Measurements from ENCODE around the gene SPTBN4. TPM values are rescaled to one million over a fixed set of nuclear protein-coding genes. Genes with fewer than 3 reads are reported as not detected.
"Not testable (repeated sequence)": the region's sequence is repeated elsewhere in the genome, so short reads cannot be mapped to it uniquely, and the experiment has no call there.

Gene SPTBN4
- total RNA-seq, 1 donor from 2014 or later: 161 TPM

GRCh38 chr19:40588110-40588854, 121.5 kb downstream of the SPTBN4 start:
- TF ChIP-seq, protein P1, sequence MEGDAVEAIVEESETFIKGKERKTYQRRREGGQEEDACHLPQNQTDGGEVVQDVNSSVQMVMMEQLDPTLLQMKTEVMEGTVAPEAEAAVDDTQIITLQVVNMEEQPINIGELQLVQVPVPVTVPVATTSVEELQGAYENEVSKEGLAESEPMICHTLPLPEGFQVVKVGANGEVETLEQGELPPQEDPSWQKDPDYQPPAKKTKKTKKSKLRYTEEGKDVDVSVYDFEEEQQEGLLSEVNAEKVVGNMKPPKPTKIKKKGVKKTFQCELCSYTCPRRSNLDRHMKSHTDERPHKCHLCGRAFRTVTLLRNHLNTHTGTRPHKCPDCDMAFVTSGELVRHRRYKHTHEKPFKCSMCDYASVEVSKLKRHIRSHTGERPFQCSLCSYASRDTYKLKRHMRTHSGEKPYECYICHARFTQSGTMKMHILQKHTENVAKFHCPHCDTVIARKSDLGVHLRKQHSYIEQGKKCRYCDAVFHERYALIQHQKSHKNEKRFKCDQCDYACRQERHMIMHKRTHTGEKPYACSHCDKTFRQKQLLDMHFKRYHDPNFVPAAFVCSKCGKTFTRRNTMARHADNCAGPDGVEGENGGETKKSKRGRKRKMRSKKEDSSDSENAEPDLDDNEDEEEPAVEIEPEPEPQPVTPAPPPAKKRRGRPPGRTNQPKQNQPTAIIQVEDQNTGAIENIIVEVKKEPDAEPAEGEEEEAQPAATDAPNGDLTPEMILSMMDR (IDR thresholded peaks at IDR 0.05; ENCODE audit: partially characterized antibody, unreplicated experiment): no peak
- H3K9me3 Mint-ChIP-seq (ENCODE audit: unreplicated experiment): peaks cover 14% of the 10 kb centered on the region
- peaks cover 19% of the 10 kb centered on the region for H3K36me3 Mint-ChIP-seq (ENCODE audit: unreplicated experiment)
- peak overlapping the region; percentile 24 for H3K27ac Mint-ChIP-seq (ENCODE audit: unreplicated experiment)
- peaks cover 6% of the 10 kb centered on the region for H3K27me3 Mint-ChIP-seq (ENCODE audit: unreplicated experiment)
- H3K4me1 Mint-ChIP-seq (ENCODE audit: low read depth, unreplicated experiment): no peaks in the 10 kb centered on the region
- no peak for DNase-seq
- no peak overlapping the region for H3K4me3 Mint-ChIP-seq (ENCODE audit: unreplicated experiment)

DNA sequence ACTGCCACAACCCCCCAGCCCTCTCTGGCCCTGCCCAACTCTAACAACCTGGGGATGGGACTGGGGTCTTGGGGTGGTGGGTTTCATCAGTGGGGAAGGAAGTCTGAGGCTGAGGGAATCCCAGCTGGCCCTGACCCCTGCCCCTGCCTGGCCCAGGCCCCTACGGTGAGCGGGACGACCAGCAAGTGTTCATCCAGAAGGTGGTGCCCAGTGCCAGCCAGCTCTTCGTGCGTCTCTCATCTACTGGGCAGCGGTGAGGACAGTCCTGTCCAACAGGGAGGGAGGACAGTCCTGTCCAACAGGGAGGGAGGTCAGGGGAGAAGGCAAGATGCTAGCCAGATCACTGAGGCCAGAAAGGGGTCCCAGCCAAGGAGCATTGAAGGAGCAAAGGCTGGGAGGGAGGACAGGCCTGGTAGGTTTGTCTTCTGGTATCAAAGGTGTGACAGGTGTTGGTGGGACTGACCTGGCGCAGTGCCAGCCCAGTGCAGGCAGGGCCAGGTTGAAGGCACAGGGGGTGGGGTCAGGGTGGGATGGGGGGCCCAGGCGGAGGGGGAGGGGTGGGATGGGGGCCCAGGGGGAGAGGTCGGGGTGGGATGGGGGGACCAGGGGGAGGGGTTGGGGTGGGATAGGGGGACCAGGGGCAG, 122.2 kb downstream of the SPTBN4 start:
- Mint-ChIP-seq H3K9me3 (ENCODE audit: unreplicated experiment) (peaks cover 11% of the 10 kb centered on the region), H3K27me3 (ENCODE audit: unreplicated experiment) (peaks cover 6% of the 10 kb centered on the region), H3K4me3 (ENCODE audit: unreplicated experiment) (no peak overlapping the region), H3K27ac (ENCODE audit: unreplicated experiment) (no peak overlapping the region), H3K4me1 (ENCODE audit: low read depth, unreplicated experiment) (no peaks in the 10 kb centered on the region), H3K36me3 (ENCODE audit: unreplicated experiment) (peaks cover 17% of the 10 kb centered on the region)
- TF ChIP-seq, protein P1 (IDR thresholded peaks at IDR 0.05; ENCODE audit: partially characterized antibody, unreplicated experiment): no peak
- DNase-seq: no peak

DNA sequence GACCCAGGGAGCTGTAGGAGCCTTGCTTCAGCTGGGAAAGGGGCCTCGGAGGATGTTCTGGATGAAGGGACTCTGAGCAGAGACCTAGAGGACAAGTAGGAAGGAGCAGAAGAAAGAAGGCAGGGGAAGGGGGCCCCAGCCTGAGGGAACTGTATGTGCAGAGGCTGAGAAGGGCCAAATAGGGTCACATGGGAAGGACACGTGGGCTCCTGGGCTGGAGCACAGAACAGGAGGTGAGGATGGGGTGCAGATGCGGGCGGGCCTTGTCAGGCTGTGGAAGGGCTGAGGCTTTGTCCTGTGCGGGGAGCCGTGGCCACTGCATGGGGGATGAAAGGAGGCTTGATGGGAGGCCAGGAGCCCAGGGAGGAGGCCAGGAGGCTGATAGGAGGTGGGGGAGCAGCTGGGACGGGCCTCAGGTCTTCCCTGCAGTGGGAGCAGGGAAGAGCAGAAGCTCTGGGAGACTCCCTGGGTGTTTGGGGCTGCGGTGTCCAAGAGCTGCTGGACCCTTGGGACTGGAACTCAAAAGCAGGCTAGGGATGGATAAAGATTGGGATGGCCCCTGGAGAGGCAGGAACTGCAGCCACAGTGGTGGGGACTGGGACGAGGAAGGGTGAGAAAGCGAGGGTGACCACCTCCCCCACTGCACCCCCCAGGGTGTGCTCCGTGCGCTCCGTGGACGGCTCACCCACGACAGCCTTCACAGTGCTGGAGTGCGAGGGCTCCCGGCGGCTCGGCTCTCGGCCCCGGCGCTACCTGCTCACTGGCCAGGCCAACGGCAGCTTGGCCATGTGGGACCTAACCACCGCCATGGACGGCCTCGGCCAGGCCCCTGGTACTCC, 123.0 kb downstream of the SPTBN4 start:
- Mint-ChIP-seq H3K27me3 (ENCODE audit: unreplicated experiment) (peaks cover 8% of the 10 kb centered on the region), H3K4me1 (ENCODE audit: low read depth, unreplicated experiment) (peaks cover 6% of the 10 kb centered on the region), H3K9me3 (ENCODE audit: unreplicated experiment) (peaks cover 9% of the 10 kb centered on the region), H3K27ac (ENCODE audit: unreplicated experiment) (no peak overlapping the region), H3K4me3 (ENCODE audit: unreplicated experiment) (no peak overlapping the region), H3K36me3 (ENCODE audit: unreplicated experiment) (peaks cover 13% of the 10 kb centered on the region)
- no peak for DNase-seq
- TF ChIP-seq, protein P1 (IDR thresholded peaks at IDR 0.05; ENCODE audit: partially characterized antibody, unreplicated experiment): no peak

DNA sequence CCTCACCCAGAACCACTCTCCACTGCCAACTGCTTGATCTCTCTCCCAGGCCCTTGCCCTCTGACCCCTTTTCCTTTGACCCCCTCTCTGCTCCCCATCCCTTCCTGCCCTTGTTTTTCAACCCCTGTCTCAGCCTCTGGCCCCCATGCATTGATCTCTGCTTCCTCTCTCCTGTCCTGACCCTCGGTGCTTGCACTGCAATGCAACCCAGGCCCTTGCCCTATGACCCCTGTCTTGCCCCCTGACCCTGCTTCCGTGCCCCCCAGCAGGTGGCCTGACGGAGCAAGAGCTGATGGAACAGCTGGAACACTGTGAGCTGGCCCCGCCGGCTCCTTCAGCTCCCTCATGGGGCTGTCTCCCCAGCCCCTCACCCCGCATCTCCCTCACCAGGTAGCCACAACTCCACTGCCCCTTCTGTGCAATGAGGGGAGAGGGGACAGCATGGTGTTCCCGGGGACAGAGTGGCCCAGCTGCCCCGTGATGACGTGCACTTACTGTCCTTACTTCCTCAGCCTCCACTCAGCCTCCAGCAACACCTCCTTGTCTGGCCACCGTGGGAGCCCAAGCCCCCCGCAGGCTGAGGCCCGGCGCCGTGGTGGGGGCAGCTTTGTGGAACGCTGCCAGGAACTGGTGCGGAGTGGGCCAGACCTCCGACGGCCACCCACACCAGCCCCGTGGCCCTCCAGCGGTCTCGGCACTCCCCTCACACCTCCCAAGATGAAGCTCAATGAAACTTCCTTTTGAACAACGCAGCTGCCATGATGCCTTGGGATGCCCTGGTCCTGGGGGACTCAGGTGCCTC, 123.9 kb downstream of the SPTBN4 start:
- H3K4me3 Mint-ChIP-seq (ENCODE audit: unreplicated experiment): no peak overlapping the region
- no peak for DNase-seq
- H3K9me3 Mint-ChIP-seq (ENCODE audit: unreplicated experiment): peaks cover 9% of the 10 kb centered on the region
- peaks cover 8% of the 10 kb centered on the region for H3K4me1 Mint-ChIP-seq (ENCODE audit: low read depth, unreplicated experiment)
- TF ChIP-seq, protein P1 (IDR thresholded peaks at IDR 0.05; ENCODE audit: partially characterized antibody, unreplicated experiment): no peak
- peaks cover 13% of the 10 kb centered on the region for H3K36me3 Mint-ChIP-seq (ENCODE audit: unreplicated experiment)
- H3K27me3 Mint-ChIP-seq (ENCODE audit: unreplicated experiment): peaks cover 8% of the 10 kb centered on the region
- no peak overlapping the region for H3K27ac Mint-ChIP-seq (ENCODE audit: unreplicated experiment)

GRCh38 chr19:40591724-40592123, 124.9 kb downstream of the SPTBN4 start:
- H3K4me3 Mint-ChIP-seq (ENCODE audit: unreplicated experiment); H3K4me1 Mint-ChIP-seq (ENCODE audit: low read depth, unreplicated experiment); H3K9me3 Mint-ChIP-seq (ENCODE audit: unreplicated experiment); H3K27ac Mint-ChIP-seq (ENCODE audit: unreplicated experiment); DNase-seq: not testable (repeated sequence)
- H3K27me3 Mint-ChIP-seq (ENCODE audit: unreplicated experiment): peaks cover 11% of the 10 kb centered on the region
- H3K36me3 Mint-ChIP-seq (ENCODE audit: unreplicated experiment): peaks cover 11% of the 10 kb centered on the region
